HepG2 (cell line): Measurements from ENCODE around the gene ATG7. TPM values are rescaled to one million over a fixed set of nuclear protein-coding genes. Genes with fewer than 3 reads are reported as not detected.

Source experiments
- THRA ChIP-seq: sonication (generic); formaldehyde crosslinking; IDR thresholded peaks from 2 replicates; pipeline ENCODE4 v1.4.0; 2020; ENCODE audit warnings: missing genetic modification reagents, borderline replicate concordance
- ZHX1 ChIP-seq: sonication (generic); formaldehyde crosslinking; IDR thresholded peaks from 2 replicates; pipeline ENCODE4 v1.8.1; 2022; ENCODE audit warnings: low read depth, mild to moderate bottlenecking, missing genetic modification reagents
- ZNF512 ChIP-seq: sonication (generic); formaldehyde crosslinking; IDR thresholded peaks from 2 replicates; pipeline ENCODE4 v1.4.0; 2020; ENCODE audit warnings: mild to moderate bottlenecking, missing genetic modification reagents
- ZNF546 ChIP-seq: sonication (generic); formaldehyde crosslinking; conservative IDR thresholded peaks from 2 replicates; pipeline ENCODE4 v1.8.1; 2023; ENCODE audit warnings: mild to moderate bottlenecking, missing genetic modification reagents
- ZNF572 ChIP-seq: sonication (generic); formaldehyde crosslinking; IDR thresholded peaks from 2 replicates; pipeline ENCODE4 v1.5.1; 2020; ENCODE audit warnings: mild to moderate bottlenecking, missing genetic modification reagents
- ZNF589 ChIP-seq: sonication (generic); formaldehyde crosslinking; conservative IDR thresholded peaks from 2 replicates; pipeline ENCODE4 v1.8.0; 2022; ENCODE audit warnings: mild to moderate bottlenecking, moderate library complexity, missing genetic modification reagents
- ZNF788 ChIP-seq: sonication (generic); formaldehyde crosslinking; IDR thresholded peaks from 2 replicates; pipeline ENCODE4 v1.5.0; 2020; ENCODE audit warnings: mild to moderate bottlenecking, missing genetic modification reagents, borderline replicate concordance
- polyA plus RNA-seq, 8 experiments: library from polyadenylated mRNA; depleted of rRNA in 3 of 8; stranded (reverse) in 7 of 8; unstranded in 1 of 8; fragments of >200 nt; fragmentation: Illumina TruSeq in 4 of 8; extraction: Trizol in 4 of 8; gene quantifications; 2 replicates each; pipeline versions ENCODE4 v1.2.1 to v1.2.3, GENCODE V29; 2011 to 2016; ENCODE audit warnings: low read depth in 4 of 8, missing spikeins in 1 of 8, mixed read lengths in 1 of 8; ENCODE audit not compliant: insufficient read depth in 1 of 8
- total RNA-seq, 5 experiments: library from RNA; depleted of rRNA; stranded (reverse); fragments of >200 nt; fragmentation: Illumina TruSeq; extraction: Trizol; gene quantifications; 2 replicates each; pipeline ENCODE4 v1.2.3, GENCODE V29; 2016; ENCODE audit warnings: low read depth in 1 of 5

Gene ATG7
- total and polyA plus RNA-seq, 2 of the 13 experiments (the other 11 are each of a cell fraction or from before 2014, with no cell fraction given), result 7.8 to 22.1 TPM

- no peak for TF ChIP-seq ZNF512 (CRISPR knock-in tag)
- no peak for TF ChIP-seq ZHX1 (CRISPR knock-in tag)
- TF ChIP-seq ZNF589 (CRISPR knock-in tag), result no peak
- TF ChIP-seq ZNF546 (CRISPR knock-in tag), result no peak
- TF ChIP-seq ZNF788 (CRISPR knock-in tag), result no peak
- TF ChIP-seq ZNF572 (CRISPR knock-in tag), result no peak
- TF ChIP-seq THRA (CRISPR knock-in tag), result no peak
- TF ChIP-seq, all 625 proteins: peak for 0
Measured at GRCh38 chr3:11235385-11235784, 36.8 kb upstream of the ATG7 start (continued).
